ENCODE results near the gene FAM83D. TPM values are rescaled to one million over a fixed set of nuclear protein-coding genes. Genes with fewer than 3 reads are reported as not detected.
A peak's percentile ranks its signal among the peaks of the same experiment; 100 is the strongest.

FAM83D gene
- total and polyA plus RNA-seq, 2 of the 8 experiments (the other 6 are each of a cell fraction or from before 2014, with no cell fraction given): 60.9 to 62.6 TPM

- peaks cover 4 to 54% of the 10 kb centered on the region in 2 experiments; a peak in 3 of 4 replicates for H3K79me2 ChIP-seq (ENCODE audit: control insufficient read depth in 1 of 2, insufficient read depth in 2 of 2, low read length in 2 of 2)
- H2BK15ac ChIP-seq (ENCODE audit: low read length): no peak within 1 kb of the TSS
- H3K79me1 ChIP-seq (ENCODE audit: low read depth, low read length): no peaks in the 10 kb centered on the region
- peak within 1 kb of the TSS; percentile 99 for H3K4ac ChIP-seq (replicated peaks; ENCODE audit: insufficient read length, low read depth, low read length)
- H3K9ac ChIP-seq (replicated peaks in 1 of 4; ENCODE audit: extremely low read depth in 1 of 4, low read depth in 3 of 4, low read length in 3 of 4): peak within 1 kb of the TSS; percentile 91 to 98 (median 98)
- peak within 1 kb of the TSS; percentile 91 for H2BK5ac ChIP-seq (ENCODE audit: low read depth, low read length)
- H3K4me3 ChIP-seq (ENCODE audit: extremely low read depth in 1 of 4, insufficient read depth in 2 of 4, low read depth in 3 of 4, low read length in 4 of 4): peak within 1 kb of the TSS; percentile 79 to 100 (median 96)
- H3K23ac ChIP-seq (ENCODE audit: insufficient read length): no peak within 1 kb of the TSS
- FAIRE-seq: no peak
- H3K56ac ChIP-seq (replicated peaks; ENCODE audit: insufficient read length, low read depth, low read length): peak within 1 kb of the TSS; percentile 97
- POLR2A ChIA-PET (ENCODE audit: partially characterized antibody): interaction anchor here (0.6 to 6.0 kb wide), 27 partner anchors 9 to 409 kb away, joined by 3 to 56 read pairs (median 4); partner anchors contain the start of genes FAM83D and PPP1R16B
- H2BK120ac ChIP-seq (replicated peaks; ENCODE audit: low read depth, low read length): no peak within 1 kb of the TSS
- H4K20me1 ChIP-seq (replicated peaks in 1 of 2; ENCODE audit: control insufficient read depth in 1 of 2, insufficient read depth in 2 of 2, low read length in 2 of 2): peaks cover 0 to 2% of the 10 kb centered on the region in 2 experiments
- peak within 1 kb of the TSS; percentile 99 for H4K8ac ChIP-seq (ENCODE audit: extremely low read depth, insufficient read depth, low read length)
- CTCF ChIA-PET (ENCODE audit: partially characterized antibody): interaction anchor here (1.1 to 1.6 kb wide), 7 partner anchors 11 to 237 kb away, joined by 3 to 5 read pairs (median 3); no protein-coding TSS in a partner anchor
- H4K91ac ChIP-seq (replicated peaks; ENCODE audit: insufficient read length, low read length): peak within 1 kb of the TSS; percentile 97
- peak within 1 kb of the TSS; percentile 96 for H4K5ac ChIP-seq (ENCODE audit: insufficient read length, low read depth, low read length)
- H2AFZ ChIP-seq (ENCODE audit: low read length): peak within 1 kb of the TSS; percentile 74; the same call in 1 of the 2 replicates
- no peak within 1 kb of the TSS for H2BK20ac ChIP-seq (ENCODE audit: low read length)
- H3K14ac ChIP-seq (ENCODE audit: insufficient read length): no peak within 1 kb of the TSS
- peak; percentile 91 to 97 for DNase-seq (ENCODE audit: low read depth in 1 of 2, low spot score in 2 of 2)
- H3K36me3 ChIP-seq (ENCODE audit: control insufficient read depth in 2 of 4, insufficient read depth in 4 of 4, low read length in 3 of 4): peaks cover 0 to 8% (median 0%) of the 10 kb centered on the region in 4 experiments; a peak in 1 of 8 replicates
- H2AK5ac ChIP-seq (ENCODE audit: low read depth, low read length): peak within 1 kb of the TSS; percentile 11; the same call in 1 of the 2 replicates
- H3K9me3 ChIP-seq (ENCODE audit: insufficient read depth in 2 of 2, low read depth in 1 of 2, low read length in 1 of 2): no peaks in the 10 kb centered on the region
- H2BK12ac ChIP-seq (ENCODE audit: low read depth, low read length): peak within 1 kb of the TSS; percentile 65; the same call in 1 of the 2 replicates
- 2% methylated on average over 59 of the region's 70 CpGs; no CpG with 5 or more reads in 1 of the 2 experiments for WGBS, 2 experiments (ENCODE audit: extremely low coverage in 1 of 2, insufficient coverage in 1 of 2, insufficient read length in 1 of 2, insufficient replicate concordance in 2 of 2, low coverage in 1 of 2, low lambda C conversion rate in 2 of 2, missing lambda C conversion rate in 1 of 2)
- peaks cover 4% of the 10 kb centered on the region for H3K23me2 ChIP-seq (ENCODE audit: low read depth, low read length)
- H3K27ac ChIP-seq (ENCODE audit: low read depth, low read length): peak within 1 kb of the TSS; percentile 92
- peak within 1 kb of the TSS; percentile 84 to 96 for H3K4me2 ChIP-seq (ENCODE audit: insufficient read depth in 1 of 2, low read depth in 2 of 2, low read length in 2 of 2)
- no peaks in the 10 kb centered on the region for H3K27me3 ChIP-seq (replicated peaks in 1 of 4; ENCODE audit: control insufficient read depth in 3 of 4, extremely low read depth in 1 of 4, insufficient read depth in 3 of 4, low read length in 3 of 4)
- peak within 1 kb of the TSS; percentile 80 for H3K18ac ChIP-seq (ENCODE audit: extremely low read depth, low read length)
- peaks cover 0 to 6% (median 0%) of the 10 kb centered on the region in 4 experiments; a peak in 1 of 7 replicates for H3K4me1 ChIP-seq (replicated peaks in 1 of 4; ENCODE audit: control insufficient read depth in 3 of 4, insufficient read depth in 4 of 4, low read length in 3 of 4)
- TF ChIP-seq EP300 (IDR thresholded peaks at IDR 0.05; ENCODE audit: borderline replicate concordance in 1 of 2, low read depth in 2 of 2, low read length in 2 of 2) (no peak), ATF3 (IDR thresholded peaks at IDR 0.05; ENCODE audit: insufficient read depth, low read depth, low read length) (peak; percentile 96), CTCF (IDR thresholded peaks at IDR 0.05; ENCODE audit: control extremely low read depth in 1 of 3, insufficient read depth in 1 of 3, low read depth in 1 of 3, low read length in 3 of 3) (no peak), ZNF274 (IDR thresholded peaks at IDR 0.05; ENCODE audit: borderline replicate concordance, extremely low read depth, low read length) (no peak), EGR1 (IDR thresholded peaks at IDR 0.05; ENCODE audit: borderline replicate concordance, low read depth, low read length) (peak; percentile 94; the same call in 1 of the 2 replicates), SP1 (IDR thresholded peaks at IDR 0.05; ENCODE audit: low read depth, low read length) (peak; percentile 59; the same call in 1 of the 2 replicates), JUN (IDR thresholded peaks at IDR 0.05; ENCODE audit: low read depth, low read length) (no peak)
These were observed 36.1 kb downstream of the FAM83D start, which contains the start of gene DHX35 for GRCh38 chr20:38962044-38962927. TSS of gene DHX35 (plus strand) at chr20:38962344. CDS start at chr20:38962368, 24 bp downstream.
